ENCODE measurements around the gene DRD4. TPM values are rescaled to one million over a fixed set of nuclear protein-coding genes. Genes with fewer than 3 reads are reported as not detected.
"Not testable (repeated sequence)": the region's sequence is repeated elsewhere in the genome, so short reads cannot be mapped to it uniquely, and the experiment has no call there.

DRD4 gene
- total and polyA plus RNA-seq, 4 donors: 1.3 to 3.4 (median 2.1) TPM; not detected in 1

DNA sequence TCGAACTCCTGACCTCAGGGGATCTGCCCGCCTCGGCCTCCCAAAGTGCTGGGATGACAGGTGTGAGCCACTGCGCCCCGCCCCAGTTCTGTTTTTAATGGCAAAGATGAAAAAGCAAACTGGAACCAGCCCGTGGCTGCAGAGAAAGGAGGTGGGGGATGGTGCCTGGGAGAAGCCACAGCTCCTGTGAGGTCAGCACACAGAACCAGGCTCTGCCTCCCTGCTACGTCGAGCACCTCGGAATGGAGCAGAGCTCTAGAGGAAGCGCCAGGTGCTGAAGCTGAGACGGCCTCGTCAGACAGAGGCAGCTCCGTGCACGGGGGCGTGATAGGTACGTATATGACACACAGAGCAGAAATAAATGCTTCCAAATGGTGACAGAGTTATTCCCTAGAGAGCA, 8.5 kb downstream of the DRD4 start:
- Histone ChIP-seq H3K9me3 (ENCODE audit: control insufficient read depth, low read length) (no peaks in the 10 kb centered on the region), H3K36me3 (ENCODE audit: control insufficient read depth in 1 of 2, insufficient read depth in 2 of 2, low read length in 1 of 2) (peaks cover 0 to 2% of the 10 kb centered on the region in 2 donors), H3K27ac (ENCODE audit: low read depth in 1 of 2, low read length in 2 of 2) (no peak overlapping the region), H3K4me1 (ENCODE audit: control insufficient read depth in 1 of 2, insufficient read depth in 2 of 2, low read length in 2 of 2) (no peaks in the 10 kb centered on the region), H3K4me3 (ENCODE audit: low read length in 2 of 2) (no peak overlapping the region), H3K27me3 (ENCODE audit: control insufficient read depth in 1 of 2, insufficient read depth in 2 of 2, low read length in 1 of 2) (no peaks in the 10 kb centered on the region)
- WGBS, 2 donors: 83 to 84% methylated on average over 16 of the region's 16 CpGs
- DNase-seq (no peak), ATAC-seq (ENCODE audit: low FRiP score) (no peak)
- intact Hi-C loops (cut with DNase I): no loop called here

DNA sequence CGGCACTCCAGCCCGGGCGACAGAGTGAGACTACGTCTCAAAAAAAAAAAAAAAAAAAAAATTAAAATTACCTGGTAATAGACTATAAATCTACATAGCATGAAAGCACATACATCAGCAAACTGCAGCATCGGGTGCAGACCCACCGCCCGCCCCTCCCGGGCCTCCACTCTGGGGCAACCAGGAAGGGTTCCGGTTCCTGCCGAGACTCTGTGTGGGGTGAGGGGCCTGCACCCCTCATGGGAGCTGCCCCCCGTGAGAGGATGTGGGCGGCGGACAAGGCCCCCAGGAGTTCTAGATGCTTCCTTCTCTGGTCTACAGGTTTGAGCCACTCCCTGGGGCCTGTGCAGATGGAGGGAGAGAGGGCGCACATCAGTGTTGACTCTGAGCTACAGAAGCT, 9.1 kb downstream of the DRD4 start:
- WGBS, 2 donors: 81 to 90% methylated on average over 14 of the region's 14 CpGs
- no peak for ATAC-seq (ENCODE audit: low FRiP score)

DNA sequence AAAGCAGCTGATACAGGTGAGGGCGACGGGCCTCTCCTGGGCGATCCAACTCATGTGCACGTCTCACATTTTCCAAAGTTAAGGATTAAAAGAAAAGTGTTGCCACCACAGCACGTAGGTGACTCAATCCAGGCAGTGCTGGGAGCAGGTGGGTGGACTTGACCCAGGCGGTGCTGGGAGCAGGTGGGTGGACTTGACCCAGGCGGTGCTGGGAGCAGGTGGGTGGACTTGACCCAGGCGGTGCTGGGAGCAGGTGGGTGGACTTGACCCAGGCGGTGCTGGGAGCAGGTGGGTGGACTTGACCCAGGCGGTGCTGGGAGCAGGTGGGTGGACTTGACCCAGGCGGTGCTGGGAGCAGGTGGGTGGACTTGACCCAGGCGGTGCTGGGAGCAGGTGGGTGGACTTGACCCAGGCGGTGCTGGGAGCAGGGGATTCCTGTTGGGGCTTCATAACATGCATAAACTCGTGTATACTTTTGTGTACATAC, 10.6 kb downstream of the DRD4 start:
- intact Hi-C loops (cut with DNase I); DNase-seq; H3K27ac ChIP-seq (ENCODE audit: low read depth in 1 of 2, low read length in 2 of 2); H3K27me3 ChIP-seq (ENCODE audit: control insufficient read depth in 1 of 2, insufficient read depth in 2 of 2, low read length in 1 of 2); H3K4me1 ChIP-seq (ENCODE audit: control insufficient read depth in 1 of 2, insufficient read depth in 2 of 2, low read length in 2 of 2); H3K9me3 ChIP-seq (ENCODE audit: control insufficient read depth, low read length); H3K36me3 ChIP-seq (ENCODE audit: control insufficient read depth in 1 of 2, insufficient read depth in 2 of 2, low read length in 1 of 2); H3K4me3 ChIP-seq (ENCODE audit: low read length in 2 of 2); ATAC-seq (ENCODE audit: low FRiP score): not testable (repeated sequence)
- 88 to 96% methylated on average over 9 to 10 of the region's 14 CpGs for WGBS, 2 donors

More for the DNA sequence above, 9.1 kb downstream of the DRD4 start:
- Histone ChIP-seq H3K4me3 (ENCODE audit: low read length in 2 of 2) (no peak overlapping the region), H3K9me3 (ENCODE audit: control insufficient read depth, low read length) (no peaks in the 10 kb centered on the region), H3K4me1 (ENCODE audit: control insufficient read depth in 1 of 2, insufficient read depth in 2 of 2, low read length in 2 of 2) (no peaks in the 10 kb centered on the region), H3K36me3 (ENCODE audit: control insufficient read depth in 1 of 2, insufficient read depth in 2 of 2, low read length in 1 of 2) (peaks cover 0 to 2% of the 10 kb centered on the region in 2 donors), H3K27ac (ENCODE audit: low read depth in 1 of 2, low read length in 2 of 2) (no peak overlapping the region), H3K27me3 (ENCODE audit: control insufficient read depth in 1 of 2, insufficient read depth in 2 of 2, low read length in 1 of 2) (no peaks in the 10 kb centered on the region)
- DNase-seq: no peak
- intact Hi-C loops (cut with DNase I): no loop called here

DNA sequence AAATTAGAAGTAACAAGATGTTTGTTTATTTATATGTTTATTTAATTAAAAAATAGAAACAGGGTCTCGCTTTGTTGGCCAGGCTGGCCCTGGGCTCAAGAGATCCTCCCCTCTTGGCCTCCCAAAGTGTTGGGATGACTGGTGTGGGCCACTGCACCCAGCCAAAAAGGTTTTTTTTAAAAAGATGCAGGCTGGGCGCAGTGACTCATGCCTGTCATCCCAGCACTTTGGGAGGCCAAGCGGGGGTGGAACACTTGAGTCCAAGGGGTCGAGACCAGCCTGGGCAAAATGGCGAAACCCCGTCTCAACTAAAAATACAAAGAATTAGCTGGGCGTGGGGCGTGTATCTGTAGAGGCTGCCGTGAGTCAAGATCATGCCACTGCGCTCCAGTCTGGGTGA, 13.4 kb downstream of the DRD4 start:
- H3K36me3 ChIP-seq (ENCODE audit: control insufficient read depth in 1 of 2, insufficient read depth in 2 of 2, low read length in 1 of 2): no peaks in the 10 kb centered on the region
- ATAC-seq (ENCODE audit: low FRiP score): no peak
- intact Hi-C loops (cut with DNase I): no loop called here
- no peaks in the 10 kb centered on the region for H3K4me1 ChIP-seq (ENCODE audit: control insufficient read depth in 1 of 2, insufficient read depth in 2 of 2, low read length in 2 of 2)
- no peaks in the 10 kb centered on the region for H3K27me3 ChIP-seq (ENCODE audit: control insufficient read depth in 1 of 2, insufficient read depth in 2 of 2, low read length in 1 of 2)
- H3K9me3 ChIP-seq (ENCODE audit: control insufficient read depth, low read length): no peaks in the 10 kb centered on the region
- no peak for DNase-seq
- H3K27ac ChIP-seq (ENCODE audit: low read depth in 1 of 2, low read length in 2 of 2): no peak overlapping the region
- 90 to 91% methylated on average over 10 of the region's 10 CpGs for WGBS, 2 donors
- H3K4me3 ChIP-seq (ENCODE audit: low read length in 2 of 2): no peak overlapping the region

DNA sequence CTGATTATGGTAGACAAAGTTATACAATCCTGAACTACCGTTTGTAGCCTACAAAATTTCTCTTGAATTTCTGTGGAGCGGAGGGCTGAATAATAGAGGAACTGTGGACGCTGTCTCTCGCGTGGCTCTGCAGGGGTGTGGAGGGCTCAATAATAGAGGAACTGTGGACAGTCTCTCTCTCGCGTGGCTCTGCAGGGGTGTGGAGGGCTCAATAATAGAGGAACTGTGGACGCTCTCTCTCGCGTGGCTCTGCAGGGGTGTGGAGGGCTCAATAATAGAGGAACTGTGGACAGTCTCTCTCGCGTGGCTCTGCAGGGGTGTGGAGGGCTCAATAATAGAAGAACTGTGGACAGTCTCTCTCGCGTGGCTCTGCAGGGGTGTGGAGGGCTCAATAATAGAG, 16.1 kb downstream of the DRD4 start:
- DNase-seq; H3K9me3 ChIP-seq (ENCODE audit: control insufficient read depth, low read length); H3K27ac ChIP-seq (ENCODE audit: low read depth in 1 of 2, low read length in 2 of 2); H3K4me1 ChIP-seq (ENCODE audit: control insufficient read depth in 1 of 2, insufficient read depth in 2 of 2, low read length in 2 of 2); H3K27me3 ChIP-seq (ENCODE audit: control insufficient read depth in 1 of 2, insufficient read depth in 2 of 2, low read length in 1 of 2); intact Hi-C loops (cut with DNase I); H3K4me3 ChIP-seq (ENCODE audit: low read length in 2 of 2); H3K36me3 ChIP-seq (ENCODE audit: control insufficient read depth in 1 of 2, insufficient read depth in 2 of 2, low read length in 1 of 2); ATAC-seq (ENCODE audit: low FRiP score): not testable (repeated sequence)
- WGBS, 2 donors: 90 to 92% methylated on average over 14 of the region's 14 CpGs

DNA sequence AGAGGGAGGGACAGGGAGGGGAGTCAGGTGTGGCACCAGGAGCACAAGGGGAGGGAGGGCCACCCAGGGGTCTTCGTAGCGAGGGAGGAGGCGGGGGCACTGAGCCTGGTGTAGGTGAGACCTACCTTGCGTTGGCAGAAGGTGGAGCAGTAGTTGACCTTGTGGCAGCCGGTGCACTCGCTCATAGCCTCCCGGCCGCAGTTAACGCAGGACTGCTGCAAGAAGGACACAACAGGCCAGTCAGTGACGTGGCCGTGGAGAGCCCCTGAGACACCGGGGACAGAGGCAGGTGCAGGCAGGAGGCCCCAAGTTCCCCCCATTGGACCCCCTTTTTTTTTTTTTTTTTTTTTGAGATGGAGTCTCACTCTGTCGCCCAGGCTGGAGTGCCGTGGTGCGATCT, 16.8 kb downstream of the DRD4 start:
- WGBS, 2 donors: 86 to 92% methylated on average over 15 of the region's 15 CpGs
- Histone ChIP-seq H3K4me3 (ENCODE audit: low read length in 2 of 2) (no peak overlapping the region), H3K9me3 (ENCODE audit: control insufficient read depth, low read length) (no peaks in the 10 kb centered on the region), H3K4me1 (ENCODE audit: control insufficient read depth in 1 of 2, insufficient read depth in 2 of 2, low read length in 2 of 2) (no peaks in the 10 kb centered on the region), H3K36me3 (ENCODE audit: control insufficient read depth in 1 of 2, insufficient read depth in 2 of 2, low read length in 1 of 2) (no peaks in the 10 kb centered on the region), H3K27me3 (ENCODE audit: control insufficient read depth in 1 of 2, insufficient read depth in 2 of 2, low read length in 1 of 2) (no peaks in the 10 kb centered on the region), H3K27ac (ENCODE audit: low read depth in 1 of 2, low read length in 2 of 2) (no peak overlapping the region)
- intact Hi-C loops (cut with DNase I): no loop called here
- no peak for DNase-seq
- ATAC-seq (ENCODE audit: low FRiP score): no peak

DNA sequence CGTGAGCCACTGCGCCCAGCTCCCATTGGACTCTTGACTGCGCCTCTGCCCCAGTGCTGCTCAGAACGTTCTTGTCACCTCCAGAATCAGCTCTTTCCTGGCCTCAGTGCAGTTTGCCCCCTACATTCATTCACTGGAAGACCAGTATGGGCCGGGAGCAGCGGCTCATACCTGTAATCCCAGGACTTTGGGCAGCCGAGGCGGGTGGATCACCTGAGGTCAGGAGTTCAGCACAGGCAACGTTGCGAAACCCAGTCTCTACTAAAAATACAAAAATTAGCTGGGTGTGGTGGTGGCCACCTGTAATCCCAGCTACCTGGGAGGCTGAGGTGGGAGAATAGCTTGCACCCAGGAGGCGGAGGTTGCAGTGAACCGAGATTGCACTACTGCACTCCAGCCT, 17.4 kb downstream of the DRD4 start:
- H3K9me3 ChIP-seq (ENCODE audit: control insufficient read depth, low read length); H3K27me3 ChIP-seq (ENCODE audit: control insufficient read depth in 1 of 2, insufficient read depth in 2 of 2, low read length in 1 of 2); H3K27ac ChIP-seq (ENCODE audit: low read depth in 1 of 2, low read length in 2 of 2); H3K36me3 ChIP-seq (ENCODE audit: control insufficient read depth in 1 of 2, insufficient read depth in 2 of 2, low read length in 1 of 2); DNase-seq; H3K4me3 ChIP-seq (ENCODE audit: low read length in 2 of 2); ATAC-seq (ENCODE audit: low FRiP score); intact Hi-C loops (cut with DNase I); H3K4me1 ChIP-seq (ENCODE audit: control insufficient read depth in 1 of 2, insufficient read depth in 2 of 2, low read length in 2 of 2): not testable (repeated sequence)
- WGBS, 2 donors: 92 to 95% methylated on average over 12 of the region's 12 CpGs

DNA sequence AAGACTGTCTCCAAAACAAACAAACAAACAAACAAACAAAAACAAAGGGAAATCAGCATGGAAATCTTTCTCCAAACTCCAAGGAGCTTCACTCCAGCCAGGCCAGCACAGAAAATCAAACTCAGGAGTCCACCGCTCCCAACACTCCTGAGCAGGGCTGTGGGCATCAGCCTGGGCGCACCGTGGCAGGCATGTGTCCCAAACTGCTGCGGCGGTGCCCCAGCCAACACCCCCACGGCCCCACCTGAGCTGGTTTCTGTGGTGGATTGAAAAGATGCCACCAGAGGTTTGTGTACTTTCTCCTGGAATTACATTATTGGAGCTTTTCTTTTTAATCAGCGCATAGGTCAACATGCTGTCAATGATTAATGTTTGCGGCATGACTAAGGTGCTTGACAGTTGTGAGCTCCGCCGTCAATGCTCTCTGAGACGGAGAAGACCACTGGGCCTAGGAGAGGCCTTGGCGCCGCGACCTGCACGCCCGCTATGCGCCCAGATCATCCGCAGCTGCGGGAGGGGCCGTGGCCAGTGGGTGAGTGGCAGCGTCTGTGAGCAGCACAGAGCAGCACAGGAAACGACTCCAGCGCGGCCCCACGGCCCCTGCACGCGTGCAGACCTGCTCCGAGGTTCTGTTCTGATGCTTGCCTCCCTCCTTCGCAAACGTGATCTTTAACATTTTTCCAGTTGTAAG, 18.1 kb downstream of the DRD4 start:
- DNase-seq (no peak), ATAC-seq (ENCODE audit: low FRiP score) (no peak)
- H3K27me3 ChIP-seq (ENCODE audit: control insufficient read depth in 1 of 2, insufficient read depth in 2 of 2, low read length in 1 of 2): no peaks in the 10 kb centered on the region
- no peak overlapping the region for H3K4me3 ChIP-seq (ENCODE audit: low read length in 2 of 2)
- H3K36me3 ChIP-seq (ENCODE audit: control insufficient read depth in 1 of 2, insufficient read depth in 2 of 2, low read length in 1 of 2): peaks cover 0 to 5% of the 10 kb centered on the region in 2 donors
- H3K27ac ChIP-seq (ENCODE audit: low read depth in 1 of 2, low read length in 2 of 2): no peak overlapping the region
- intact Hi-C loops (cut with DNase I): no loop called here
- H3K4me1 ChIP-seq (ENCODE audit: control insufficient read depth in 1 of 2, insufficient read depth in 2 of 2, low read length in 2 of 2): no peaks in the 10 kb centered on the region
- H3K9me3 ChIP-seq (ENCODE audit: control insufficient read depth, low read length): no peaks in the 10 kb centered on the region
- WGBS, 2 donors: 92 to 95% methylated on average over 30 of the region's 30 CpGs

DNA sequence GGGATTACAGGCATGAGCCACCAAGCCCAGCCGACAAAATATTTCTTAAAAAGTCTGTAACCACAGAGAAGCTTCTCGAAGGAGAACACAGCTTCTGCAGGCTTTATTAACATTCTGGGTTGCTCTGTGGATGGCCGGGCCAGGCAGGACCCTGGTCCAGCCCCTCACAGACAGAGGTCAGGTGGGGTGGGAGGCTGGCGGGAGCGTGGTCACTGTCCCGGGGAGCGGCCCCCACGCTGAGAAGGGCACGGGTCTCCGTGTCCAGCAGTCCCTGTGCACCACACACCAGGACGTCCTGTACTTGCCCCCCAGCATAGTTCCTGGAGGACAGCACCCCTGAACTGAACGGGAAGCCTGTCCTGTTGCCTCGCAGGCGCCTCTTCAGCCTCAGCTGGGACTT, 19.4 kb downstream of the DRD4 start:
- intact Hi-C loops (cut with DNase I): no loop called here
- no peak overlapping the region for H3K27ac ChIP-seq (ENCODE audit: low read depth in 1 of 2, low read length in 2 of 2)
- H3K4me1 ChIP-seq (ENCODE audit: control insufficient read depth in 1 of 2, insufficient read depth in 2 of 2, low read length in 2 of 2): no peaks in the 10 kb centered on the region
- no peak overlapping the region for H3K4me3 ChIP-seq (ENCODE audit: low read length in 2 of 2)
- ATAC-seq (ENCODE audit: low FRiP score) (no peak), DNase-seq (no peak)
- H3K9me3 ChIP-seq (ENCODE audit: control insufficient read depth, low read length): no peaks in the 10 kb centered on the region
- peaks cover 0 to 5% of the 10 kb centered on the region in 2 donors for H3K36me3 ChIP-seq (ENCODE audit: control insufficient read depth in 1 of 2, insufficient read depth in 2 of 2, low read length in 1 of 2)
- 89 to 90% methylated on average over 14 of the region's 14 CpGs for WGBS, 2 donors
- no peaks in the 10 kb centered on the region for H3K27me3 ChIP-seq (ENCODE audit: control insufficient read depth in 1 of 2, insufficient read depth in 2 of 2, low read length in 1 of 2)
